Liver (tissue), 9 donors: ENCODE results near the gene FOXA2. TPM values are rescaled to one million over a fixed set of nuclear protein-coding genes. Genes with fewer than 3 reads are reported as not detected.
A peak's percentile ranks its signal among the peaks of the same experiment; 100 is the strongest.

Source experiments
- DNase-seq: peaks from one replicate; pipeline ENCODE4 v3.0.0-alpha.2; 2017; ENCODE audit warnings: low spot score
- H3K27ac ChIP-seq, 2 donors: one replicate each; pipeline ENCODE4 v1.7.0; 2013; ENCODE audit warnings: inconsistent platforms in 2 of 2, low read length in 2 of 2, control low read depth in 1 of 2, low read depth in 1 of 2, mild to moderate bottlenecking in 1 of 2
- H3K27me3 ChIP-seq, 4 donors: one replicate each; pipeline versions ENCODE4 v1.6.1 to v1.7.0; 2013; ENCODE audit warnings: low read length in 3 of 4, inconsistent platforms in 1 of 4, mild to moderate bottlenecking in 1 of 4, moderate library complexity in 1 of 4; ENCODE audit not compliant: control insufficient read depth in 4 of 4, insufficient read depth in 4 of 4
- H3K36me3 ChIP-seq, 4 donors: one replicate each; pipeline versions ENCODE4 v1.6.1 to v1.7.0; 2013; ENCODE audit warnings: low read length in 3 of 4, mild to moderate bottlenecking in 3 of 4, low read depth in 1 of 4, moderate library complexity in 1 of 4; ENCODE audit not compliant: control insufficient read depth in 4 of 4, insufficient read depth in 3 of 4
- H3K4me1 ChIP-seq, 4 donors: one replicate each; pipeline versions ENCODE4 v1.6.1 to v1.7.0; 2013; ENCODE audit warnings: low read length in 3 of 4, mild to moderate bottlenecking in 3 of 4, moderate library complexity in 1 of 4; ENCODE audit not compliant: control insufficient read depth in 4 of 4, insufficient read depth in 4 of 4
- H3K4me3 ChIP-seq, 3 donors: one replicate each; pipeline versions ENCODE4 v1.6.1 to v1.7.0; 2013; ENCODE audit warnings: low read length in 3 of 3, control low read depth in 1 of 3, low read depth in 1 of 3, mild to moderate bottlenecking in 1 of 3
- H3K9ac ChIP-seq, 2 donors: one replicate each; pipeline ENCODE4 v1.7.0; 2013; ENCODE audit warnings: low read length in 2 of 2, mild to moderate bottlenecking in 2 of 2, moderate library complexity in 2 of 2, control low read depth in 1 of 2, low read depth in 1 of 2
- H3K9me3 ChIP-seq, 4 donors: one replicate each; pipeline versions ENCODE4 v1.6.1 to v1.7.0; 2013; ENCODE audit warnings: low read length in 3 of 4; ENCODE audit not compliant: control insufficient read depth in 4 of 4
- CTCF ChIP-seq: fragments of 150-350 bp; IDR thresholded peaks from 2 replicates; pipeline ENCODE4 v1.5.1; 2017; ENCODE audit warnings: improper control_type of control experiment, low read depth, low read length; ENCODE audit not compliant: missing input control
- EGR1 ChIP-seq, 2 donors: IDR thresholded peaks; 2 replicates each; pipeline ENCODE4 v1.6.1; 2016 to 2018; ENCODE audit warnings: antibody characterized with exemption in 2 of 2, low read depth in 2 of 2
- FOXA1 ChIP-seq: IDR thresholded peaks from 2 replicates; pipeline ENCODE4 v1.6.1; 2016; ENCODE audit warnings: antibody characterized with exemption
- HNF4A ChIP-seq, 2 donors: conservative IDR thresholded peaks; 2 replicates each; pipeline ENCODE4 v1.6.1; 2016; ENCODE audit warnings: antibody characterized with exemption in 2 of 2, mild to moderate bottlenecking in 2 of 2
- NR2F2 ChIP-seq: IDR thresholded peaks from 2 replicates; pipeline ENCODE4 v1.6.1; 2016; ENCODE audit warnings: antibody characterized with exemption
- RAD21 ChIP-seq, 2 donors: IDR thresholded peaks; 2 replicates each; pipeline ENCODE4 v1.6.1; 2016; ENCODE audit warnings: antibody characterized with exemption in 2 of 2, mild to moderate bottlenecking in 2 of 2
- SP1 ChIP-seq: IDR thresholded peaks from 2 replicates; pipeline ENCODE4 v1.6.1; 2018; ENCODE audit warnings: antibody characterized with exemption, mild to moderate bottlenecking
- TAF1 ChIP-seq: conservative IDR thresholded peaks from 2 replicates; pipeline ENCODE4 v1.6.1; 2016; ENCODE audit warnings: antibody characterized with exemption, mild to moderate bottlenecking
- ZBTB33 ChIP-seq: IDR thresholded peaks from 2 replicates; pipeline ENCODE4 v1.6.1; 2016; ENCODE audit warnings: antibody characterized with exemption
- WGBS: extraction: QIAGEN DNeasy Blood & Tissue Kit; methylation state at CpG from one replicate; pipeline ENCODE4 v1.1.7; 2013; 5-methylcytosine and 5-hydroxymethylcytosine counted together
- polyA plus RNA-seq, 2 donors: library from polyadenylated mRNA; stranded (reverse) in 1 of 2; unstranded in 1 of 2; fragments of 200-250 nt in 1 of 2; fragments of >200 nt in 1 of 2; fragmentation: Nextera tagmentation in 1 of 2; extraction: Ambion mirVana in 1 of 2; gene quantifications; one replicate each; pipeline versions ENCODE4 v1.2.1 to v1.2.3, GENCODE V29; 2013 to 2015
- total RNA-seq, 2 donors: library from RNA; depleted of rRNA; stranded (reverse); fragments of >200 nt; gene quantifications; one replicate each; pipeline ENCODE4 v1.2.3, GENCODE V29; 2014
- TF ChIP-seq, protein P1 (sequence below): IDR thresholded peaks from 2 replicates; pipeline ENCODE4 v1.6.1; 2016; ENCODE audit warnings: antibody characterized with exemption, mild to moderate bottlenecking
- donor health status: healthy.
- donor health status: healthy.
- donor health status: healthy.
- donor health status: healthy.
- donor health status: healthy.

FOXA2 gene
- total and polyA plus RNA-seq, 4 donors: 5.2 to 12.7 (median 11.1) TPM

- WGBS: 31% methylated on average over 9 of the region's 9 CpGs
- TF ChIP-seq HNF4A (conservative IDR thresholded peaks at IDR 0.05) (peak in 1 of 2 donors; percentile 11), TAF1 (no peak)
- Histone ChIP-seq H3K36me3 (no peaks in the 10 kb centered on the region), H3K27ac (peak overlapping the region; percentile 58 to 82), H3K27me3 (no peaks in the 10 kb centered on the region), H3K4me3 (peak overlapping the region in 2 of 3 donors; percentile 5 to 92), H3K9ac (peak overlapping the region; percentile 20 to 42), H3K9me3 (no peaks in the 10 kb centered on the region), H3K4me1 (peaks cover 4 to 67% (median 60%) of the 10 kb centered on the region in 4 donors)
- no peak for DNase-seq
These were observed 9.2 kb downstream of the FOXA2 start for GRCh38 chr20:22575087-22575721.

DNA sequence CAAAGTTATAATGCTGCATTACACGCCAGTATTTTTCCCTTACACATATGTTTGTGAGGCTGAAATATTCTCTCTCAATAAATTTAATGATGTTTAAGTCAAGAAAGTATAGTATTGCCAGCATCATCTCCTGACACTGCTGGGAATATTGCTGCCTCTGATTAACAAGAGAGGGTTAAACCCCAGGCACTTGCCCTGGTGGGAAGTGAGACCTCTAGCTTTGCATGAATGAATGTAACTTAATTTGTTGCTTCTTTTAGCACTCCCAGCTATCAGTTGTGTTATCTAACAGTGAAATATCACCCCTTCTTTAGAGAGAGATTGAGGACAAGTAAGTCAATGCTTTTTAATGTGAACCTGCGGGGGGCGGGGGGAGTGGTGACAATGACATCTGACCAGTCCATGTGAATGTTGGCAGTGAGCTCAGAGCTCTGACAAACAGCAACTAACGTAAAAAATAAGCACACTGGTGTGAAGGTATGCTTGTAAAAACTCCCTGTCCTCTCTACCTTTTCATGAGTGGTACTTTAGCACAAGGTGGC, 9.8 kb downstream of the FOXA2 start:
- 31% methylated on average over 4 of the region's 4 CpGs for WGBS
- Histone ChIP-seq H3K27me3 (no peaks in the 10 kb centered on the region), H3K9me3 (no peaks in the 10 kb centered on the region), H3K27ac (peak overlapping the region; percentile 58 to 82), H3K4me1 (peaks cover 4 to 62% (median 54%) of the 10 kb centered on the region in 4 donors), H3K4me3 (no peak overlapping the region), H3K9ac (no peak overlapping the region), H3K36me3 (no peaks in the 10 kb centered on the region)
- DNase-seq: no peak
- TF ChIP-seq EGR1 (IDR thresholded peaks at IDR 0.05; ENCODE audit: low read depth in 2 of 2): no peak
- no peak for TF ChIP-seq FOXA1
- no peak for TF ChIP-seq ZBTB33
- no peak for TF ChIP-seq CTCF
- TF ChIP-seq TAF1: peak; percentile 15
- TF ChIP-seq, protein P1, sequence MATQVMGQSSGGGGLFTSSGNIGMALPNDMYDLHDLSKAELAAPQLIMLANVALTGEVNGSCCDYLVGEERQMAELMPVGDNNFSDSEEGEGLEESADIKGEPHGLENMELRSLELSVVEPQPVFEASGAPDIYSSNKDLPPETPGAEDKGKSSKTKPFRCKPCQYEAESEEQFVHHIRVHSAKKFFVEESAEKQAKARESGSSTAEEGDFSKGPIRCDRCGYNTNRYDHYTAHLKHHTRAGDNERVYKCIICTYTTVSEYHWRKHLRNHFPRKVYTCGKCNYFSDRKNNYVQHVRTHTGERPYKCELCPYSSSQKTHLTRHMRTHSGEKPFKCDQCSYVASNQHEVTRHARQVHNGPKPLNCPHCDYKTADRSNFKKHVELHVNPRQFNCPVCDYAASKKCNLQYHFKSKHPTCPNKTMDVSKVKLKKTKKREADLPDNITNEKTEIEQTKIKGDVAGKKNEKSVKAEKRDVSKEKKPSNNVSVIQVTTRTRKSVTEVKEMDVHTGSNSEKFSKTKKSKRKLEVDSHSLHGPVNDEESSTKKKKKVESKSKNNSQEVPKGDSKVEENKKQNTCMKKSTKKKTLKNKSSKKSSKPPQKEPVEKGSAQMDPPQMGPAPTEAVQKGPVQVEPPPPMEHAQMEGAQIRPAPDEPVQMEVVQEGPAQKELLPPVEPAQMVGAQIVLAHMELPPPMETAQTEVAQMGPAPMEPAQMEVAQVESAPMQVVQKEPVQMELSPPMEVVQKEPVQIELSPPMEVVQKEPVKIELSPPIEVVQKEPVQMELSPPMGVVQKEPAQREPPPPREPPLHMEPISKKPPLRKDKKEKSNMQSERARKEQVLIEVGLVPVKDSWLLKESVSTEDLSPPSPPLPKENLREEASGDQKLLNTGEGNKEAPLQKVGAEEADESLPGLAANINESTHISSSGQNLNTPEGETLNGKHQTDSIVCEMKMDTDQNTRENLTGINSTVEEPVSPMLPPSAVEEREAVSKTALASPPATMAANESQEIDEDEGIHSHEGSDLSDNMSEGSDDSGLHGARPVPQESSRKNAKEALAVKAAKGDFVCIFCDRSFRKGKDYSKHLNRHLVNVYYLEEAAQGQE: no peak

DNA sequence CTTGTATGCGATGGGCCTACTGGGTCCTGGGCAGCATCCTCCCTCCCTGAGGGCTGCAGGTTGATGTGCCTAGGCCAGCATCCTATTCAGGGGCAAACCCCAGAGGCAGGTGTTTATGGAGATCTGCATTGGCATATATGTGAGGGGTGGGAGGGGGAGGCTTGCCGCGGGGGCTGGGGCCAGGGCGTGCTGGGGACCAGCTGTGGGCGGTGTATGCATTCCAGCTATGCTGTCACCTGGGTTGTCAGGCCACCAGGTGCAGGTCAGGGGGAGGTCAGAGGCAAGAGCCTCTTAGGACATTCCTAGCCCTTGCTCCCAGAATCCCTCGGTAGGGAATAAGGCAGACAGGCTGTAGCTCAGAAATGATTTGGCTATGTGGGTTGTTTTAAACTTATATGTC, 11.9 kb downstream of the FOXA2 start:
- DNase-seq: no peak
- TF ChIP-seq RAD21 (IDR thresholded peaks at IDR 0.05) (no peak), SP1 (no peak), TAF1 (no peak), NR2F2 (no peak), EGR1 (IDR thresholded peaks at IDR 0.05; ENCODE audit: low read depth in 2 of 2) (no peak)
- H3K27ac ChIP-seq: peak overlapping the region in 1 of 2 donors; percentile 33
- no peaks in the 10 kb centered on the region for H3K27me3 ChIP-seq
- H3K9me3 ChIP-seq: no peaks in the 10 kb centered on the region
- no peak overlapping the region for H3K4me3 ChIP-seq
- peaks cover 0 to 3% (median under 1%) of the 10 kb centered on the region in 4 donors for H3K36me3 ChIP-seq
- WGBS: 43% methylated on average over 6 of the region's 6 CpGs
- H3K9ac ChIP-seq: no peak overlapping the region
- peaks cover 4 to 65% (median 50%) of the 10 kb centered on the region in 4 donors for H3K4me1 ChIP-seq
